WTC11 (cell line): ENCODE results near the gene KCNB1. TPM values are rescaled to one million over a fixed set of nuclear protein-coding genes. Genes with fewer than 3 reads are reported as not detected.

ENCODE experiments used
- ATF1 ChIP-seq: sonication (generic); formaldehyde crosslinking; IDR thresholded peaks from 2 replicates; pipeline ENCODE4 v1.8.1; 2023; ENCODE audit warnings: mild to moderate bottlenecking, moderate library complexity, missing genetic modification reagents
- EMX1 ChIP-seq: fragments of 250-450 bp; sonication (Bioruptor Pico); IDR thresholded peaks from 2 replicates; pipeline ENCODE4 v1.8.0; 2021; ENCODE audit warnings: mild to moderate bottlenecking
- FOXP1 ChIP-seq: sonication (generic); formaldehyde crosslinking; IDR thresholded peaks from 2 replicates; pipeline ENCODE4 v1.8.0; 2022; ENCODE audit warnings: missing genetic modification reagents, mild to moderate bottlenecking, moderate library complexity, borderline replicate concordance
- IRF1 ChIP-seq: sonication (generic); formaldehyde crosslinking; IDR thresholded peaks from 2 replicates; pipeline ENCODE4 v1.8.0; 2023; ENCODE audit warnings: missing genetic modification reagents
- JAZF1 ChIP-seq: fragments of 250-450 bp; sonication (Bioruptor Pico); IDR thresholded peaks from 2 replicates; pipeline ENCODE4 v1.9.0; 2021; ENCODE audit warnings: moderate library complexity, mild to moderate bottlenecking, inconsistent platforms
- KAT7 ChIP-seq: sonication (generic); formaldehyde crosslinking; IDR thresholded peaks from 2 replicates; pipeline ENCODE4 v1.8.1; 2023; ENCODE audit warnings: missing genetic modification reagents, mild to moderate bottlenecking, borderline replicate concordance
- MAX ChIP-seq: sonication (generic); formaldehyde crosslinking; IDR thresholded peaks from 2 replicates; pipeline ENCODE4 v1.8.0; 2022; ENCODE audit warnings: mild to moderate bottlenecking, missing genetic modification reagents
- MXD4 ChIP-seq: fragments of 250-450 bp; sonication (Bioruptor Pico); IDR thresholded peaks from 2 replicates; pipeline ENCODE4 v1.8.0; 2021; ENCODE audit warnings: mild to moderate bottlenecking, moderate library complexity, borderline replicate concordance
- NFE2L1 ChIP-seq: sonication (generic); formaldehyde crosslinking; IDR thresholded peaks from 2 replicates; pipeline ENCODE4 v1.8.1; 2023; ENCODE audit warnings: missing genetic modification reagents
- NFYB ChIP-seq: sonication (generic); formaldehyde crosslinking; conservative IDR thresholded peaks from 2 replicates; pipeline ENCODE4 v1.8.0; 2022; ENCODE audit warnings: low read depth, missing genetic modification reagents
- NR1H2 ChIP-seq: sonication (generic); formaldehyde crosslinking; IDR thresholded peaks from 2 replicates; pipeline ENCODE4 v1.9.0; 2021; ENCODE audit warnings: mild to moderate bottlenecking, moderate library complexity, missing genetic modification reagents
- NR2C2 ChIP-seq: sonication (generic); formaldehyde crosslinking; IDR thresholded peaks from 2 replicates; pipeline ENCODE4 v1.8.0; 2022; ENCODE audit warnings: mild to moderate bottlenecking, missing genetic modification reagents
- RELA ChIP-seq: sonication (generic); formaldehyde crosslinking; IDR thresholded peaks from 2 replicates; pipeline ENCODE4 v1.8.1; 2022; ENCODE audit warnings: missing genetic modification reagents, mild to moderate bottlenecking, borderline replicate concordance
- SOX15 ChIP-seq: fragments of 250-450 bp; sonication (Bioruptor Pico); IDR thresholded peaks from 2 replicates; pipeline ENCODE4 v1.9.0; 2021; ENCODE audit warnings: mild to moderate bottlenecking
- STAT6 ChIP-seq: sonication (generic); formaldehyde crosslinking; conservative IDR thresholded peaks from 2 replicates; pipeline ENCODE4 v1.8.1; 2023; ENCODE audit warnings: mild to moderate bottlenecking, low read depth, missing genetic modification reagents, moderate library complexity
- TEAD4 ChIP-seq: sonication (generic); formaldehyde crosslinking; IDR thresholded peaks from 2 replicates; pipeline ENCODE4 v1.8.0; 2022; ENCODE audit warnings: mild to moderate bottlenecking, missing genetic modification reagents
- TP53 ChIP-seq: sonication (generic); formaldehyde crosslinking; IDR thresholded peaks from 2 replicates; pipeline ENCODE4 v1.8.1; 2023; ENCODE audit warnings: mild to moderate bottlenecking, missing genetic modification reagents
- ZNF416 ChIP-seq: fragments of 250-450 bp; sonication (Bioruptor Pico); IDR thresholded peaks from 2 replicates; pipeline ENCODE4 v1.9.0; 2021; ENCODE audit warnings: mild to moderate bottlenecking, inconsistent platforms
- ZNF671 ChIP-seq: fragments of 250-450 bp; sonication (Bioruptor Pico); IDR thresholded peaks from 2 replicates; pipeline ENCODE4 v1.8.0; 2021; ENCODE audit warnings: mild to moderate bottlenecking
- total RNA-seq: library from RNA; stranded (reverse); gene quantifications from 3 replicates; pipeline ENCODE4 v1.2.3, GENCODE V29; 2021
- TF ChIP-seq, protein P1 (sequence below): sonication (generic); formaldehyde crosslinking; IDR thresholded peaks from 2 replicates; pipeline ENCODE4 v1.8.0; 2023; ENCODE audit warnings: missing genetic modification reagents, mild to moderate bottlenecking, borderline replicate concordance
- TF ChIP-seq, protein P2 (sequence below): fragments of 250-450 bp; sonication (Bioruptor Pico); conservative IDR thresholded peaks from 2 replicates; pipeline ENCODE4 v1.9.0; 2021; ENCODE audit warnings: mild to moderate bottlenecking
- TF ChIP-seq, protein P3 (sequence below): sonication (generic); formaldehyde crosslinking; IDR thresholded peaks from 2 replicates; pipeline ENCODE4 v1.8.1; 2023; ENCODE audit warnings: mild to moderate bottlenecking, missing genetic modification reagents, moderate library complexity
- TF ChIP-seq, protein P4 (sequence below): fragments of 250-450 bp; sonication (Bioruptor Pico); IDR thresholded peaks from 2 replicates; pipeline ENCODE4 v1.8.0; 2021; ENCODE audit warnings: mild to moderate bottlenecking
- TF ChIP-seq, protein P5 (sequence below): sonication (generic); formaldehyde crosslinking; IDR thresholded peaks from 2 replicates; pipeline ENCODE4 v1.8.1; 2023; ENCODE audit warnings: mild to moderate bottlenecking, missing genetic modification reagents

The KCNB1 gene
- total RNA-seq, 1 experiment from 2014 or later = 1.1 TPM

GRCh38 chr20:49482621-49483017, at the start of gene KCNB1 (continued):
- TF ChIP-seq, protein P1, sequence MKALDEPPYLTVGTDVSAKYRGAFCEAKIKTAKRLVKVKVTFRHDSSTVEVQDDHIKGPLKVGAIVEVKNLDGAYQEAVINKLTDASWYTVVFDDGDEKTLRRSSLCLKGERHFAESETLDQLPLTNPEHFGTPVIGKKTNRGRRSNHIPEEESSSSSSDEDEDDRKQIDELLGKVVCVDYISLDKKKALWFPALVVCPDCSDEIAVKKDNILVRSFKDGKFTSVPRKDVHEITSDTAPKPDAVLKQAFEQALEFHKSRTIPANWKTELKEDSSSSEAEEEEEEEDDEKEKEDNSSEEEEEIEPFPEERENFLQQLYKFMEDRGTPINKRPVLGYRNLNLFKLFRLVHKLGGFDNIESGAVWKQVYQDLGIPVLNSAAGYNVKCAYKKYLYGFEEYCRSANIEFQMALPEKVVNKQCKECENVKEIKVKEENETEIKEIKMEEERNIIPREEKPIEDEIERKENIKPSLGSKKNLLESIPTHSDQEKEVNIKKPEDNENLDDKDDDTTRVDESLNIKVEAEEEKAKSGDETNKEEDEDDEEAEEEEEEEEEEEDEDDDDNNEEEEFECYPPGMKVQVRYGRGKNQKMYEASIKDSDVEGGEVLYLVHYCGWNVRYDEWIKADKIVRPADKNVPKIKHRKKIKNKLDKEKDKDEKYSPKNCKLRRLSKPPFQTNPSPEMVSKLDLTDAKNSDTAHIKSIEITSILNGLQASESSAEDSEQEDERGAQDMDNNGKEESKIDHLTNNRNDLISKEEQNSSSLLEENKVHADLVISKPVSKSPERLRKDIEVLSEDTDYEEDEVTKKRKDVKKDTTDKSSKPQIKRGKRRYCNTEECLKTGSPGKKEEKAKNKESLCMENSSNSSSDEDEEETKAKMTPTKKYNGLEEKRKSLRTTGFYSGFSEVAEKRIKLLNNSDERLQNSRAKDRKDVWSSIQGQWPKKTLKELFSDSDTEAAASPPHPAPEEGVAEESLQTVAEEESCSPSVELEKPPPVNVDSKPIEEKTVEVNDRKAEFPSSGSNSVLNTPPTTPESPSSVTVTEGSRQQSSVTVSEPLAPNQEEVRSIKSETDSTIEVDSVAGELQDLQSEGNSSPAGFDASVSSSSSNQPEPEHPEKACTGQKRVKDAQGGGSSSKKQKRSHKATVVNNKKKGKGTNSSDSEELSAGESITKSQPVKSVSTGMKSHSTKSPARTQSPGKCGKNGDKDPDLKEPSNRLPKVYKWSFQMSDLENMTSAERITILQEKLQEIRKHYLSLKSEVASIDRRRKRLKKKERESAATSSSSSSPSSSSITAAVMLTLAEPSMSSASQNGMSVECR (CRISPR knock-in tag) = peak; percentile 98
- TF ChIP-seq JAZF1 (CRISPR knock-in tag) (no peak), TEAD4 (CRISPR knock-in tag) (peak; percentile 86), RELA (peak; percentile 64; the same call in 1 of the 2 replicates), TP53 (peak; percentile 95), NFYB (0 out of 2 replicates have a peak, but pooled peaks have one; percentile 25), IRF1 (CRISPR knock-in tag) (0 out of 2 replicates have a peak, but pooled peaks have one; percentile 54), MXD4 (CRISPR knock-in tag) (no peak), STAT6 (CRISPR knock-in tag) (0 out of 2 replicates have a peak, but pooled peaks have one; percentile 49), SOX15 (CRISPR knock-in tag) (no peak), NR2C2 (CRISPR knock-in tag) (no peak; the same call in 1 of the 2 replicates), ZNF671 (CRISPR knock-in tag) (no peak), NR1H2 (CRISPR knock-in tag) (peak; percentile 64; the same call in 1 of the 2 replicates), ZNF416 (peak; percentile 92), FOXP1 (peak; percentile 93), MAX (peak; percentile 75; the same call in 1 of the 2 replicates), KAT7 (CRISPR knock-in tag) (no peak), NFE2L1 (CRISPR knock-in tag) (0 out of 2 replicates have a peak, but pooled peaks have one; percentile 56), ATF1 (CRISPR knock-in tag) (no peak; the same call in 1 of the 2 replicates), EMX1 (CRISPR knock-in tag) (no peak)
- TF ChIP-seq, protein P2, sequence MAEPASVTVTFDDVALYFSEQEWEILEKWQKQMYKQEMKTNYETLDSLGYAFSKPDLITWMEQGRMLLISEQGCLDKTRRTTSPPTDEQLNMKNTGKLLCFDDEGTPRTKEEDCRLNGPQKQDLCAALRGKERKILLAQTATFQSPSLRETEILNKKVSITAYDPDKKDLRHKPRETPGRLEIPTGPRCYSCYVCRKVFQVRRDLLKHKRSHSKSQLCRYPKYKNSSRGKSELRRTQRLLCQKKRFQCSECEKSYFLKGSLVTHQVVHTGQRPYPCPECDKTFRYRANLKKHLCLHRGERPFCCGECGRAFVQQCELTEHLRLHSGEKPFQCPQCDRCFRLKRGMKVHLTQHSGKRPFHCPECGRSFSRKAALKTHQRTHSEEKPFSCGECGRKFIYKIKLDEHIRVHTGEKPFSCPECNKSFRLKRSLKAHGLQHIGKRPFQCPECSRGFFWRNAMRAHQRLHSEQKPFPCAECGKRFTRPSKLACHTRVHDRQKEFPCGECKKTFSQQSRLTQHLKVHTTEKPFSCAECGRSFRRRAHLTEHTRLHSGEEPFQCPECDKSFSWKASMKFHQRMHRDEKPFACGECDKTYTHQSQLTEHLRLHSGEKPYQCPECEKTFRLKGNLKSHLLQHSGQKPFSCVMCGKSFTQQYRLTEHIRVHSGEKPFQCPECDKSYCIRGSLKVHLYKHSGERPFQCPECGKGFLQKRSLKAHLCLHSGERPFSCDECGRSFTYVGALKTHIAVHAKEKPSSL (CRISPR knock-in tag) = no peak
- TF ChIP-seq, protein P3, sequence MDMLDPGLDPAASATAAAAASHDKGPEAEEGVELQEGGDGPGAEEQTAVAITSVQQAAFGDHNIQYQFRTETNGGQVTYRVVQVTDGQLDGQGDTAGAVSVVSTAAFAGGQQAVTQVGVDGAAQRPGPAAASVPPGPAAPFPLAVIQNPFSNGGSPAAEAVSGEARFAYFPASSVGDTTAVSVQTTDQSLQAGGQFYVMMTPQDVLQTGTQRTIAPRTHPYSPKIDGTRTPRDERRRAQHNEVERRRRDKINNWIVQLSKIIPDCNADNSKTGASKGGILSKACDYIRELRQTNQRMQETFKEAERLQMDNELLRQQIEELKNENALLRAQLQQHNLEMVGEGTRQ (CRISPR knock-in tag) = no peak; the same call in 1 of the 2 replicates
- TF ChIP-seq, protein P4, sequence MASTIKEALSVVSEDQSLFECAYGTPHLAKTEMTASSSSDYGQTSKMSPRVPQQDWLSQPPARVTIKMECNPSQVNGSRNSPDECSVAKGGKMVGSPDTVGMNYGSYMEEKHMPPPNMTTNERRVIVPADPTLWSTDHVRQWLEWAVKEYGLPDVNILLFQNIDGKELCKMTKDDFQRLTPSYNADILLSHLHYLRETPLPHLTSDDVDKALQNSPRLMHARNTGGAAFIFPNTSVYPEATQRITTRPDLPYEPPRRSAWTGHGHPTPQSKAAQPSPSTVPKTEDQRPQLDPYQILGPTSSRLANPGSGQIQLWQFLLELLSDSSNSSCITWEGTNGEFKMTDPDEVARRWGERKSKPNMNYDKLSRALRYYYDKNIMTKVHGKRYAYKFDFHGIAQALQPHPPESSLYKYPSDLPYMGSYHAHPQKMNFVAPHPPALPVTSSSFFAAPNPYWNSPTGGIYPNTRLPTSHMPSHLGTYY = 0 out of 2 replicates have a peak, but pooled peaks have one; percentile 66
- TF ChIP-seq, protein P5, sequence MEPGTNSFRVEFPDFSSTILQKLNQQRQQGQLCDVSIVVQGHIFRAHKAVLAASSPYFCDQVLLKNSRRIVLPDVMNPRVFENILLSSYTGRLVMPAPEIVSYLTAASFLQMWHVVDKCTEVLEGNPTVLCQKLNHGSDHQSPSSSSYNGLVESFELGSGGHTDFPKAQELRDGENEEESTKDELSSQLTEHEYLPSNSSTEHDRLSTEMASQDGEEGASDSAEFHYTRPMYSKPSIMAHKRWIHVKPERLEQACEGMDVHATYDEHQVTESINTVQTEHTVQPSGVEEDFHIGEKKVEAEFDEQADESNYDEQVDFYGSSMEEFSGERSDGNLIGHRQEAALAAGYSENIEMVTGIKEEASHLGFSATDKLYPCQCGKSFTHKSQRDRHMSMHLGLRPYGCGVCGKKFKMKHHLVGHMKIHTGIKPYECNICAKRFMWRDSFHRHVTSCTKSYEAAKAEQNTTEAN (CRISPR knock-in tag) = peak; percentile 90
